Measurements from ENCODE around the gene ATF6. TPM values are rescaled to one million over a fixed set of nuclear protein-coding genes. Genes with fewer than 3 reads are reported as not detected.

The ATF6 gene
- total and polyA plus RNA-seq, 4 donors, result 10.0 to 22.5 (median 13.4) TPM

- TF ChIP-seq, protein P1, sequence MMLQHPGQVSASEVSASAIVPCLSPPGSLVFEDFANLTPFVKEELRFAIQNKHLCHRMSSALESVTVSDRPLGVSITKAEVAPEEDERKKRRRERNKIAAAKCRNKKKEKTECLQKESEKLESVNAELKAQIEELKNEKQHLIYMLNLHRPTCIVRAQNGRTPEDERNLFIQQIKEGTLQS (IDR thresholded peaks at IDR 0.05), result no peak
- TF ChIP-seq CTCF (IDR thresholded peaks at IDR 0.05; ENCODE audit: low read depth, low read length, missing input control), result no peak
- no peak for TF ChIP-seq RXRA (IDR thresholded peaks at IDR 0.05)
- no peak for TF ChIP-seq JUND (IDR thresholded peaks at IDR 0.05)
- no peak for TF ChIP-seq NR2F2 (IDR thresholded peaks at IDR 0.05)
- TF ChIP-seq, protein P2, sequence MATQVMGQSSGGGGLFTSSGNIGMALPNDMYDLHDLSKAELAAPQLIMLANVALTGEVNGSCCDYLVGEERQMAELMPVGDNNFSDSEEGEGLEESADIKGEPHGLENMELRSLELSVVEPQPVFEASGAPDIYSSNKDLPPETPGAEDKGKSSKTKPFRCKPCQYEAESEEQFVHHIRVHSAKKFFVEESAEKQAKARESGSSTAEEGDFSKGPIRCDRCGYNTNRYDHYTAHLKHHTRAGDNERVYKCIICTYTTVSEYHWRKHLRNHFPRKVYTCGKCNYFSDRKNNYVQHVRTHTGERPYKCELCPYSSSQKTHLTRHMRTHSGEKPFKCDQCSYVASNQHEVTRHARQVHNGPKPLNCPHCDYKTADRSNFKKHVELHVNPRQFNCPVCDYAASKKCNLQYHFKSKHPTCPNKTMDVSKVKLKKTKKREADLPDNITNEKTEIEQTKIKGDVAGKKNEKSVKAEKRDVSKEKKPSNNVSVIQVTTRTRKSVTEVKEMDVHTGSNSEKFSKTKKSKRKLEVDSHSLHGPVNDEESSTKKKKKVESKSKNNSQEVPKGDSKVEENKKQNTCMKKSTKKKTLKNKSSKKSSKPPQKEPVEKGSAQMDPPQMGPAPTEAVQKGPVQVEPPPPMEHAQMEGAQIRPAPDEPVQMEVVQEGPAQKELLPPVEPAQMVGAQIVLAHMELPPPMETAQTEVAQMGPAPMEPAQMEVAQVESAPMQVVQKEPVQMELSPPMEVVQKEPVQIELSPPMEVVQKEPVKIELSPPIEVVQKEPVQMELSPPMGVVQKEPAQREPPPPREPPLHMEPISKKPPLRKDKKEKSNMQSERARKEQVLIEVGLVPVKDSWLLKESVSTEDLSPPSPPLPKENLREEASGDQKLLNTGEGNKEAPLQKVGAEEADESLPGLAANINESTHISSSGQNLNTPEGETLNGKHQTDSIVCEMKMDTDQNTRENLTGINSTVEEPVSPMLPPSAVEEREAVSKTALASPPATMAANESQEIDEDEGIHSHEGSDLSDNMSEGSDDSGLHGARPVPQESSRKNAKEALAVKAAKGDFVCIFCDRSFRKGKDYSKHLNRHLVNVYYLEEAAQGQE (IDR thresholded peaks at IDR 0.05), result no peak
- TF ChIP-seq HNF4A (conservative IDR thresholded peaks at IDR 0.05), result no peak
- TF ChIP-seq YY1 (IDR thresholded peaks at IDR 0.05), result no peak
- no peak for TF ChIP-seq FOXA2 (IDR thresholded peaks at IDR 0.05)
- TF ChIP-seq EGR1 (IDR thresholded peaks at IDR 0.05; ENCODE audit: low read depth in 2 of 2), result no peak
- TF ChIP-seq, protein P3, sequence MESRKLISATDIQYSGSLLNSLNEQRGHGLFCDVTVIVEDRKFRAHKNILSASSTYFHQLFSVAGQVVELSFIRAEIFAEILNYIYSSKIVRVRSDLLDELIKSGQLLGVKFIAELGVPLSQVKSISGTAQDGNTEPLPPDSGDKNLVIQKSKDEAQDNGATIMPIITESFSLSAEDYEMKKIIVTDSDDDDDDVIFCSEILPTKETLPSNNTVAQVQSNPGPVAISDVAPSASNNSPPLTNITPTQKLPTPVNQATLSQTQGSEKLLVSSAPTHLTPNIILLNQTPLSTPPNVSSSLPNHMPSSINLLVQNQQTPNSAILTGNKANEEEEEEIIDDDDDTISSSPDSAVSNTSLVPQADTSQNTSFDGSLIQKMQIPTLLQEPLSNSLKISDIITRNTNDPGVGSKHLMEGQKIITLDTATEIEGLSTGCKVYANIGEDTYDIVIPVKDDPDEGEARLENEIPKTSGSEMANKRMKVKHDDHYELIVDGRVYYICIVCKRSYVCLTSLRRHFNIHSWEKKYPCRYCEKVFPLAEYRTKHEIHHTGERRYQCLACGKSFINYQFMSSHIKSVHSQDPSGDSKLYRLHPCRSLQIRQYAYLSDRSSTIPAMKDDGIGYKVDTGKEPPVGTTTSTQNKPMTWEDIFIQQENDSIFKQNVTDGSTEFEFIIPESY (IDR thresholded peaks at IDR 0.05), result no peak
- TF ChIP-seq SP1 (IDR thresholded peaks at IDR 0.05), result no peak
- TF ChIP-seq TAF1 (conservative IDR thresholded peaks at IDR 0.05), result no peak
- H3K9me3 ChIP-seq (ENCODE audit: control insufficient read depth in 4 of 4, low read length in 3 of 4), result no peaks in the 10 kb centered on the region
- no peak overlapping the region for H3K9ac ChIP-seq (ENCODE audit: low read depth in 1 of 2, low read length in 2 of 2)
- no peaks in the 10 kb centered on the region for H3K27me3 ChIP-seq (ENCODE audit: control insufficient read depth in 4 of 4, insufficient read depth in 4 of 4, low read length in 3 of 4)
- H3K36me3 ChIP-seq (ENCODE audit: control insufficient read depth in 4 of 4, insufficient read depth in 3 of 4, low read depth in 1 of 4, low read length in 3 of 4), result no peaks in the 10 kb centered on the region
- no peaks in the 10 kb centered on the region for H3K4me1 ChIP-seq (ENCODE audit: control insufficient read depth in 4 of 4, insufficient read depth in 4 of 4, low read length in 3 of 4)
- DNase-seq (ENCODE audit: low spot score), result no peak
- H3K4me3 ChIP-seq (ENCODE audit: low read depth in 1 of 3, low read length in 3 of 3), result no peak overlapping the region
- no peak overlapping the region for H3K27ac ChIP-seq (ENCODE audit: low read depth in 1 of 2, low read length in 2 of 2)
These were observed 141.1 kb downstream of the ATF6 start for GRCh38 chr1:161907265-161907664.

- 98% methylated on average over 3 of the region's 3 CpGs for WGBS
- Histone ChIP-seq H3K36me3 (ENCODE audit: control insufficient read depth in 4 of 4, insufficient read depth in 3 of 4, low read depth in 1 of 4, low read length in 3 of 4) (peaks cover 0 to 5% (median 0%) of the 10 kb centered on the region in 4 donors), H3K27me3 (ENCODE audit: control insufficient read depth in 4 of 4, insufficient read depth in 4 of 4, low read length in 3 of 4) (no peaks in the 10 kb centered on the region)
These were observed 142.1 kb downstream of the ATF6 start for GRCh38 chr1:161908264-161908663.

More at GRCh38 chr1:161908264-161908663, 142.1 kb downstream of the ATF6 start:
- Histone ChIP-seq H3K4me1 (ENCODE audit: control insufficient read depth in 4 of 4, insufficient read depth in 4 of 4, low read length in 3 of 4) (peaks cover 0 to 7% (median 6%) of the 10 kb centered on the region in 4 donors), H3K9me3 (ENCODE audit: control insufficient read depth in 4 of 4, low read length in 3 of 4) (no peaks in the 10 kb centered on the region), H3K27ac (ENCODE audit: low read depth in 1 of 2, low read length in 2 of 2) (no peak overlapping the region), H3K4me3 (ENCODE audit: low read depth in 1 of 3, low read length in 3 of 3) (no peak overlapping the region), H3K9ac (ENCODE audit: low read depth in 1 of 2, low read length in 2 of 2) (no peak overlapping the region)
- no peak for DNase-seq (ENCODE audit: low spot score)
- TF ChIP-seq RXRA (IDR thresholded peaks at IDR 0.05) (no peak), CTCF (IDR thresholded peaks at IDR 0.05; ENCODE audit: low read depth, low read length, missing input control) (no peak), GABPA (IDR thresholded peaks at IDR 0.05 in 1 of 2, conservative IDR thresholded peaks at IDR 0.05 in 1 of 2) (no peak), FOXA1 (IDR thresholded peaks at IDR 0.05) (no peak), RAD21 (IDR thresholded peaks at IDR 0.05) (no peak), NR2F2 (IDR thresholded peaks at IDR 0.05) (no peak), YY1 (IDR thresholded peaks at IDR 0.05) (no peak), HNF4A (conservative IDR thresholded peaks at IDR 0.05) (no peak), FOXA2 (IDR thresholded peaks at IDR 0.05) (no peak)
- TF ChIP-seq, protein P3 (IDR thresholded peaks at IDR 0.05), result no peak
- TF ChIP-seq, protein P1 (IDR thresholded peaks at IDR 0.05), result no peak

All from liver (tissue), 9 donors.